Endometrium (tissue), 2 donors: Measurements from ENCODE around the gene MYLIP.

Experiments used
- FAIRE-seq: peaks from 2 replicates; lab custom pipeline; 2012; peaks lifted over from hg19 to GRCh38; lab: Jason Lieb, UNC
- donor health status: control.
- donor health status: control.

The MYLIP gene

DNA sequence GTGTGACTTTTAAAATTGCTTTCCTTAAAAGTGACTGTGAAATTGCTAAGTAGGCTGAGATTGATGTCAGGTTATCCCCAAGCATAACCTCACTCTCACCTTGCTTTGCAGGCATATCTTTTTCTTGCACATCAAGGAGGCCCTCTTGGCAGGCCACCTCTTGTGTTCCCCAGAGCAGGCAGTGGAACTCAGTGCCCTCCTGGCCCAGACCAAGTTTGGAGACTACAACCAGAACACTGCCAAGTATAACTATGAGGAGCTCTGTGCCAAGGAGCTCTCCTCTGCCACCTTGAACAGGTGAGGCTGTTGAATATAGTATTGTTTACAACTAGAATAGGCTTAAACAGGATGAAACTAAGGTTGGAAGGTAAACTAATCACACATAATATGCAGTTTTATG lies 12.6 kb downstream of the MYLIP start:
- no peak for FAIRE-seq

DNA sequence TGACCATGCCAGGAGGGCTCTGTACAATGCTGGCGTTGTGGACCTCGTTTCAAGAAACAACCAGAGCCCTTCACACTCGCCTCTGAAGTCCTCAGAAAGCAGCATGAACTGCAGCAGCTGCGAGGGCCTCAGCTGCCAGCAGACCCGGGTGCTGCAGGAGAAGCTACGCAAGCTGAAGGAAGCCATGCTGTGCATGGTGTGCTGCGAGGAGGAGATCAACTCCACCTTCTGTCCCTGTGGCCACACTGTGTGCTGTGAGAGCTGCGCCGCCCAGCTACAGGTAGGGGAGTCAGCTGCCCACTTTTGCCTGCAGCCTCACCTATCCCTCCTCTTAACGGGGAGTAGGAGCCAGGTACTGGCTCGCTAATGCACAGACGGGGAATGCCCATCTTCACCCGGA lies 16.2 kb downstream of the MYLIP start:
- no peak for FAIRE-seq

DNA sequence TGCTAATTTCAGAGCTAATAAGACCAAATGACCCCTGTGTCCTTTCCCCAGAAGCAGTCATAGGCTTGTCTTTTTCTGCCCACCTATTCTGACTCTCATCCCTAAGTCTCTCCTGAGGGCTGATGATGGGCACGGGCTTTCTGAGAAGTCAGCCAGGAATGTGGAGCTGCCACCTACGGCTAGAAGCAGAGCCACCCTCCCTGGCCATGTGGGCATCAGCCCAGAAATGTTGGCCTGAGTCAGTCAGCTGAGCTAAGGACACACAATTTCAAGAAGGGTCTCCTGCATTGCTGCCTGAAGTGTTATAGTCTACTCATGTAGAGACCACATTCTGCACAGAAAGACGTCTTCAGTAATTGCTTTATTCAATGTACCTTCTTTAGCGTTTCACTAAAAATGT lies 17.1 kb downstream of the MYLIP start:
- no peak for FAIRE-seq

DNA sequence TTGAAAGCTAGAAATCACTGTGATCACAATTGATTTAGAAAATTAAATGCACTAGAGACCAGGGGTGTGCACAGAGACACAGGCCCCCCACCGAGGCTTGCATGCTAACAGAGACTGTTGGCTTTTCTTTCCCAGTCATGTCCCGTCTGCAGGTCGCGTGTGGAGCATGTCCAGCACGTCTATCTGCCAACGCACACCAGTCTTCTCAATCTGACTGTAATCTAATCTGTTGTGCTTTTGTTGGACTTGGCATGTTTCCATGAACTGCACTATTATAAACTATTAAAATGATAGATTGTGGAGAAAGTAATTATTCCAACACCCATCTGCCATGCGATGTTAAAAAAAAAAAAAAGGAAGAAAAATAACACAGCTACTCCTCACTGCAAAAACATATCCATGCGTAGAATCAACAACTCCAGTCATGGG lies 17.7 kb downstream of the MYLIP start:
- no peak for FAIRE-seq

DNA sequence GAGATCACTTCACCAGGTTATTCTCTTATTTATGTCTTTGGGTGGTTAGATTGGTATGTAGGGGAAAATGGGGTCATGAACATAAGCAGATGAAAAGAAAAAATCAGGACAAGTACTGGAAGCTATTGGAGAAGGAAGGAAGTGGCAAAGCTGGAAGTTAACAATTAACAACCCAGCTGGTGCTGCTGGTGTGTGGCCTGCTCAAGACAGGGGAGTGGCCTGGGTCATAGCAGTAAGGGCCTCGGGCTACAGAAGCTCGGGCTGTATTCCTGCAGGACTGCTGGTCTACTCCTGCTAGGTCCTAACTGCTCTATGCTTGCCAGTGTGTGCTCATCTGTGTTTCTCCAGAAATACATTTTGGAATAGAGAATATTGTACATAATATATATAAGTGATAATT lies 19.6 kb downstream of the MYLIP start:
- no peak for FAIRE-seq

DNA sequence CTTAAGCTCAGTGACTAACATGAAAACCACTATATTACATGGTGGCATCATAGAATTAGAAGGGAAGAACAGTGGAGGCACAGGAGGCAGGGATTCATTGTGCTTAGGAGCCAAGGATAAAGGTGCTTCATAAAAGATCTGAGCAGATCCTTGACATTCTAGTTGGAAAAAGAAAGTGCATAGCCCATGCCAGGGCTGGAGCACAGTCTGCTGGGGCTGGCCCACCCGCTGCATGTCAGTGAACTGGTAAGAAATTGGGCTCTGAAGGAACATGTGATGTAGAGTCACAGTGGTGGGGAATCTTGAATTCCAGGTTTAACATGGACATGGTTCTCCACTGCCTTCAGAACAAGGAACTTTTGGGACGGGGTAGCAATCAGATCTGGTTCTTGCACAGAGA lies 20.4 kb downstream of the MYLIP start:
- no peak for FAIRE-seq

DNA sequence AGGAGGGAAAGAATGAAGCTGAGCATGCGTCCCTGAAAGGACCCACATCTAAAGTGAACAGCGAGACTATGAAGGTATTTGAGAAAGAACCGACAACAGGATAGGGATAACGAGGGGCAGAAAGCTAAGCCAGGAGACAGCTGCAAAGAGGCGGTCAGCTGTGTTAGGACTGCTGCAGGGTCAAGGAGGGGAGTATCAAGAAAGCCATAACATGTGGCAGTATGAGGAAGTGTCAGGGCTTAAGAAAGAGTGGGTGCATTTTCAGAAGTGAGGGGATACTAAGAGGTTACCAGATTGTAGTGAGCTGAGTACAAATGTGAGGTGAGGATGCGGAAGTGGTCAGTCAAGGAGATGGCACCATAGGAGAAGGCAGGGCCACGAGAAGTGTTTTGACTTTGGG lies 21.2 kb downstream of the MYLIP start:
- FAIRE-seq: no peak

DNA sequence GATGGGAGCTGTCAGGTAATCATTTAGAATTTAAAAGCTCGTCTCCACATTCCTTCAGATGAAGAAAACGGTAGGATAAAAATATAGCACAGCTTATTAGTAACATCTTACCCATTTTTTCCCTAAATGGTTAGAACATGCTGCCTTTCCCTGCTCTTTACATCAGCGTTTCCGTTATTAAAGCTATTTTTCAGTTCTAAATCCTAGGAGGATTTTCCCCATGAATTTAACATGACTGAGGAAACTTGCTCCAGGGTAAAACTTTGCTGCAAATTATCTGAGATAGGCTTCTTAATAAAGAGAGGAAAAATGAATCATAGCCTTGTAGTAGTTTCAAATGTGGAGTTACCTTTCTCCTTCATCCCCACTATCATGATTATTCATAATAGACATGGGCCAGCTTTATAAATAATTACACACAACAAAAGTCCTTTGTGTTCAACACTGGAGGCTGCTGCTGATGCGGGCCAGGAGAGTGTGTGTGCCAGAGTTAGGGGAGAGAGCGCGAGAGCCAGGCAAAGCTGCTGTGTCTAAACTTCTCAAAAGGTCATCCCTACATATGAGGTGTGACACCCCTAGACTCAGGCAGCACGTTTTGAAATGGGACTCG lies 24.4 kb downstream of the MYLIP start:
- FAIRE-seq: no peak

DNA sequence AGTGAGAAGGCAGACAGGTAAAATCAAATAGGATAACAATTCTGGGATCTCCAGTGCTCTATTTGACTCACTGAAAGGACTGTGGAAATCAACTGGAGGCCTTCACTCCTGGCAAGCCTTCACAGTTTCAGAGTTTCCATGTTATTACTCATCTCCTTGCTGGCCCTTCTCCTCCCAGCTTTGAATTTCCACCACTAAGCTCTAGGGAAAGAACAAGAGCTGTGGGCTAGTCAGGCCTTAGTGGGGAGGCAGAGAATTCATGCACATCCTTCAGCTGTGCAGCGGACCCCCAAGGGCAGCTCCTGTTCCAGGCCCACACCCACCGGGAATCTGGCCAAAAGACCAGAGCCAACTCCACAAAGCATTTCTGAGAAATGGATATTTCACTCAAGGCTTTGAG lies 26.0 kb downstream of the MYLIP start:
- no peak for FAIRE-seq

DNA sequence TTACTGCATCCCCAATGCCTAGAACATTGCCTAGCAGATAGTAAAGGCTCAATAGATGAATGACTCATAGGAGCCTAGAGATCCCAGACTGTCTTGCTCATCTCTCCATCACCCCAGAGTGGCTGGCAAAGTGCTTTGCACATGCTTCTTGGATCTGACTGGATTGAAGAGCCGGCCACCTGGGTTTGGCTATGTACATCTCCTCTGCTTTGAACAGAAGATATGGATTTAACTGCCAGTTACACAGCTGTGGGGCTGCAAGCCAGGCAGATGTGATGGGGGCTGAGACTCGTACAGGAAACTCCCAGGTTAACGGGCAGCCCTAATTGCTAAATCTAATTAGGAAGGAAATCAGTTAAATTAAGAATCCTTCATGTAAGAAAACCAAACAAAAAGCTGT lies 28.6 kb downstream of the MYLIP start:
- no peak for FAIRE-seq

DNA sequence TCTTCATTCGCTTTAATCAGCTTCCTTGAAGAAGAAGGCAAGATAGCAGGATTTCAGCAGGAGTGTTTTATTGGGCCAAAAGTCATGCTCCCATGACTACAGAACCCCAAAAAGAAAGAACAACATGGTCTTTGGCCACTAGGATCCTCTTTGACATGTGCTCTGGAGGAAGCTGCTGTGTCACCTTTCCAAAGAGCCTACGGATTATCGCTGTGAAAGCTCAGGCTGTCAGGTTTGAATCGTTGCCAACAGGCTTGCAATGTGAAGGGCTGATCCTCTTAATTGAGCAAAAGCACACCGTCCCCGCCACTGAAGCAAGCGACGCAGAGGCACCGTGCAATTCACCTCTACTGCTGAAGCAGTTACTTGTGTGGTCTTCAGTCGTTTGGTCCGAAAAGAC lies 29.0 kb downstream of the MYLIP start:
- no peak for FAIRE-seq

DNA sequence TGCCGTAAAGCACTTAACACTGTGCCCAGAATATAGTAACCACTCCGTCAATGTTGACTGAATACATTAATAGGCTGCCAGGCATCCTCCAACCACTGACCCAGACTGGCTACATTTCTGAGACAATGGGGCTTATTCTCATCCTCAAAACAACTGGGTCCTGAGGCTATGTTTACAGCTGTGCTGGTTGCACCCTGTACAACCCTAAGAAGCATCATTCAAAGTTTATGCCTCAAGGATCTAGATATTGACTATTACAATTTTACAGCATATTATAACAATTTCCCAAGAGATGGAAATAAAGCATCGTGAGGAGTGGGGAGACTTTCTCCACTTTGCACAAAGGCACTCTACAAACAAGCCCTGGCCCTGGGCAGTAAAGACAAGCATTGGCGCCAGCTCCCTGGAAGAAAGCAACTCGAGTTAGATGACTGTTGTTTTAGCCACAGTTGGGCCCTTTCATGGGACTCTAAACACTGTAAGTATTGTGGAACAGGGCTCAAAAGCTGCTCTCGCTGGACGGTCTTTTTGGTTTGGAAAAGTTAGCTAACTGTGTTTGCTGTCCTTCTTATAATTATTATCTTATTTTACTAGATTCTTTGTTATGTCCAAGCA lies 30.2 kb downstream of the MYLIP start:
- no peak for FAIRE-seq

DNA sequence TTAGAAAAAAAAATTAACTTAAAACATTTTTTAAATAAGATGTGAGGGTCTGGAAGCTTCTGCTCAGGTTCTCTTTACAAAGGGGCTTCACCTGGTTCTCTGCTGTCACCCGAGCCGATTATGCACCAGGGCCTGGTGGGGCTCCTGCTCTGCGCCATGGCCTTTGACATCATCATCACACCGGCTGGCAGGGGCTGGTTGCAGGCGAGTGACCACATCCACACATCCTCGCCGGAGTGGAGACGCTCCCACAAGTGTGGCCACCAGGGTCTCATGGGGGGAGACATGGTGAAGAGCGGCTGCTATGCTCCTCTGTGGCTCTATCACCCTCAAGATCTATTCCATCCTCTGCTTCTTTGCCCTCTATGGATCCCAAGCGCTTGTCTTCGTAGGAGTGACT lies 31.9 kb downstream of the MYLIP start:
- no peak for FAIRE-seq

DNA sequence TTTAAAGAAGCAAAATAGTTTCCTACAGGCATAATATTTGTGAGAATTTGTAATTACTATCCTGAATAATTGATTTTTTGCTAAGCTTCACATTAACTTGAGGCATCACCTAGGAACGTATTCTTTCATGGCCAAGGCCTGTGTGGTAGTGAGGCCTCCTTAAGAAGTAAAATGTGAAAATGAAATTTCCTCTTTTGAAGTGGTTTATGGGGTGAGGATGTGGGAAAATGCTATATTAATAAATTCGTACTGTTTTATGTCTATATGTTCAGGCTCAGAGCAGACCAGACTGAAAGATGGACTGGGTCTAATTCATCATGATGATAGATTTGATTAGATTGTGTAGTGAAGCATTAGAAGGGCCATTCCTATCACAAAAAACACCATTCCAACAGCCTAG lies 33.1 kb downstream of the MYLIP start:
- no peak for FAIRE-seq

DNA sequence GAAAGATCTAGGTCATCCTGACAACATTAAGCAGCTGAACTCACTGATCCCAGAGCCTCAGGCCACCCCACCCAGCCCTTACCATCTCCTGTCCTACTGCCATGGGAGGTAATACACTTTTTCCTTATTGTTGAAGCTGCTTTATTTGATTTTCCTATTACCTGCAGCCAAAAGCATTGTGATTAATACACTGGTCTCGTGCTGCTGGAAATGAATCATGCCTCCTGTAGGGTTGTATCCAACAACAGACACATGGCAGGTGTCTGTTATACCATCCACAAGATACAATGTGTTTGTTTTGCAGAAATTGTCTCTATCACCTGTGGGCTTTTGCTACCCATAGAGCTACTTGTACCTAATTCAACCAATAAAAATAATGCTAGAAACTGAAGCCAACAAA lies 34.2 kb downstream of the MYLIP start:
- no peak for FAIRE-seq

DNA sequence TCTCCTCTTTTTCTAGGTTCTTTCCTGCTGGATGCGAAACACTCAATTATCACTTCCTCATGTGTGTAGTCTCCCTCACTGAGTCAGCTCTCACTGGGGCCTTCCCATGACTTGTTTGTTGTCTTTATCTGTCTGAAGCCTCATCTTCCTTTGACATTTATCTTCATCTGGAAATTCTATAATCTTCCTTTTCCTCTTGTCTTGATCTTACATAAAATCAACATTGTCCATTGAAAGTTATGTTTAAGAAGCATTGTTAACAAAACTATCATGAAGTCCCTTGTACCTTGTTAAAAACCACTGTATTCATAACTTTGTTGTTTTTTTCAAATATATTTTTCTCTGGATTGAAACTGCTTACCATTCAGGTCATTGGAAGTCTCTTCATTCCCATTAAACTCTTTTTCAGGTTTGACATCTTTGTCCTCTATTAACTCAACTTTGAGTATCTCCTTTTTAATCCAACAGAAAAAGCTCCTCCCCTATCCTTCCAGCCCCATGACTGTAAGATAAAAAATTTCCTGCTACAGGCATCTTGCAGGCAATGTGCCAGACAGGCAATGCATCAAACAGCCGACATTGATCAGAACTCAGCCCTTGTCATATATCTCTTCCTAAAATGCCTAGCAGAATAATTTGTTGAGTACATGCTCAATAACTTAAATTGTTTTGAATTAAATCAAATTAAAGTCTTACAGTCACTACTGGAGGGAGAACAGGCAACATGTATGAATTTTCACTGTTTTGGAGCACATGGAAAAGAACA lies 34.8 kb downstream of the MYLIP start:
- FAIRE-seq: no peak

DNA sequence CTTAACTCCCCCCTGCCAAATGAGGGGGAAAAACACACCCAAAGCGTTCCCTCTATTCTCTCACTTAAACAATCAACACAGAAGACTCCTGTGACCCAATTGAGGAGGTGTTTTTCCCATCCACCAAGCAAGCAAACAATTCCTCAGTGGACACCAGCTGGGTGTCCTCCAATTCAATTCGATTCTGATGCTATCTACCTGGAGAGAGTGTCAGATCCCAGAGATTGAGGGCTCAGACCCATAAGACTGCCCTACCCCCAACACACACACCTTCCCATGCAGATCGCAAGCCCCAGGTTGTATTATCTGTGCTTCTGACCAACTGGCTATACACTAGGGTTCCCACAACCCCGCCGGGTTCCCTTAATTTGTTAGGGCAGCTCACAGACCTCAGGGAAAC lies 36.8 kb downstream of the MYLIP start:
- no peak for FAIRE-seq

DNA sequence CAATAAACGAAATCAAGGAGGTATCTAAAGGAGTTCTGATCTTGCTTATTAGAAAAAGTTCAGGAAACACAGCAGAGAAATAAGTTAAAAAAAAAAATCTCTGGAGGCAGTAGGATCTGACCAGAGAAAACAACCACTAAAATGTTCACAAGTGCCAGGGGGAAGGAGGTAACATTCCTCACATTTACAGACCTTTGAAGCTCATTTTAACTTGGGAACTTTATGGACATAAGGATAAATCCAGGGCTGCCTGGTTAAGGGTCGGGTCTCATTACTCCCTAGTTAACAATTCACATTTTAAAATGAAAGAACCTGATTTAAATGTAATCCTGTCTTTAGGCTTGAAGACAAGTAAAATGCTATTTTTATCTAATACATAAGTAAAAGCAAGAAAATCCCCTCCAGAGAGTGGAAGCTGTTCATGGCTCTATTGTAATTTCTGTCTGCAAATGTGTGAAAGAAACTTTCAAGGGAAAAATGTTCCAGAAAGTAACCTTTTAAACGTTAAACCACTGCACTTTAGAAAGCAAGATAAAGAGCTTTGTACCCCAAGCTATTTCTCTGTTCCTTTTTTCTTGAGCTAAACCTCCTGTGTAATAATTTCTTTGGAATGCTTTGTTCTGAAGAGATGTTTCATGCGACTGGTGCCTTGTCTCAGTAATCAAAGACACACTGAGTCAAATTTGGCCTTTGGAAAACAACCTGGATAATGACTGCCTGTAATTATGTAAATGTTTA lies 38.2 kb downstream of the MYLIP start:
- no peak for FAIRE-seq

DNA sequence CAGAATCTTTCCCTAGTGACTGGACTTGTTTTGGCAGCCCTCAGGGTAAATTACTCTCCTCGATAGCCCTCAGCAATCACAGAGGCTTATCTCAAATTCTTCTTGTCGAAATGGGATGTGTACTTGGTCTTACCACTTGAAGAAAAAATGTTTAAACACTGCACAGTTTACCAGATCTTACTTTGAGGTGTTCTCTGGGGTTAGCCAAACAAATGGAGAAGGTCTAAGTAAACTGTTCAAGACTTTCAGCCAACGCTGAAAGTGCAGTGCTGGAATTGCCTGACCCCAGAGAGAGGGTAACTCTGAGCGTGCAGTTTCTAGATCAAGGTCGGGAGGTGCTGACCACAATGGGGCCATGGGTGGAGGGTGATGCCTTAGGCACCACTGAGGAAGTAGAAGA lies 39.2 kb downstream of the MYLIP start:
- FAIRE-seq: no peak

DNA sequence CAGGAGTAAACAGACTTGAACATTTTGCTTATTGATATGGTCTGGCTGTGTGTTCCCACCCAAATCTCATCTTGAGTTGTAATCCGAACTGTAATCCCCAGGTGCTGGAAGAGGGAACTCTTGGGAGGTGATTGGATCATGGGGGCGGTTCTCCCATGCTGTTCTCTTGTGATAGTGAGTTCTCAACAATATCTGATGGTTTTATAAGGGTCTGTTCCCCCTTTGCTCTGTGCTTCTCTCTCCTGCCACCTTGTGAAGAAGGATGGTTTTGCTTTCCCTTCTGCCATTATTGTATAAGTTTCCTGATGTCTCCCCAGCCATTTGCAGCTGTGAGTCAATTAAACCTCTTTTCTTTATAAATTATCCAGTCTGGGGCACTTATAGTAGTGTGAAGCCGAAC lies 40.0 kb downstream of the MYLIP start:
- no peak for FAIRE-seq

DNA sequence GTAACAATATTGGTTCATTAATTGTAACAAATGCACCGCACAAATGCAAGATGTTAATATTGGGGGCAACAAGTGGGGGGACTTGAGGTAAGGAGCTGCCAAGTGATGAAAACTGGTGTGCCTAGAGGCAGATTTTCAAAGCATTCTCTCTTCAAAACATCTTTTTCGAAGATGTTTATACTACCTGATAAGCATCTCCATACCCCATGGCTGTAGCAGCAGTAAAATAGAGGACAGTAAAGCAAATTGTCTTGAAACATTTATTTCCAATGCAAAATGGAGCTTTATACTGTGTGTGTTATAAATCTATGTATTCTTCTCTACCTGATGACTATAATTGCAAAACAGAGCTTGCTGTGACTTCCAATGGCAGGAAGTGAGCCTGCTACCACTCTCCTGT lies 42.5 kb downstream of the MYLIP start:
- FAIRE-seq: no peak

DNA sequence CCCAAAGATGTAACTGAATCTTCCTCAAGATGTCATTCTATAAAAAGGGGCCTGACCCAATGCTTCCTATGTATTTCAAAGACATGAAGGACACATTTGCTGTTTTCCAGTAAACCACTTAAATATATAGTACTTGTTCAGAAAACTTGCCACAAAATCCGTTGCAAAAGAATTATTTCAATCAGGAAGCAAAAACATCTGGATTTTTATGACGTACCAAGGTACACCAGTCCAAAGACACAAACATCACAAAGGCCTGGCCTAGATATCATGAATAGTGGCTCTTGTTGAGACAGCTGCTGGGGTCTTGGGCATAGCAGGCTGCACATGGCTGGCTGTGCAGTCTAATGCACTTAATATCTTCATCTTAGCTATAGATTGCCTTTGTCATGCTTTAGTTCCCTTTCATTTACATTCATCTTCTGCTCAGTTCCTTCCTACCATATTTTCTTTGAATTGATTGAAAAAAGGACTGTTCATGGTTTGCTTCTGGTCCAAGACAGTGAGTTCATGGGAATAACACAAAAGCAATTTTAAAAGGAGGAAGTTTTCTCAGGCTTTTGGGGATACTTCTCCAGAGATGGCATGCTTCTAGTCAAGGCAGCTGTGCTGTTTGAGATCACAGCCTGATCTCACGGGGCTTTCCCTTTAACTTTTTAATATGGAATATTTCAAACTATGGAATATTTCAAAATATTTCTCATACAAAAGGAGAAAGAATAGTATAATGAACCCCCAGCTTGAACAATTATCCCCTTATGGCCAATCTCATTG lies 44.5 kb downstream of the MYLIP start:
- FAIRE-seq: no peak
